DMS114 treated with DMSO at 0.1 percent for 48 hours (cell line): Measurements from ENCODE around the gene ZFP92.

Experiments used
- DNase-seq: peaks from one replicate; lab custom pipeline; 2025; ENCODE audit not compliant: unreplicated experiment; lab: John Stamatoyannopoulos, UW

The ZFP92 gene

GRCh38 chrX:153407736-153408135, 3.5 kb upstream of the ZFP92 start:
- no peak for DNase-seq

- no peak for DNase-seq
Measured at GRCh38 chrX:153408221-153408721, 3.0 kb upstream of the ZFP92 start.

- DNase-seq: no peak
Measured at GRCh38 chrX:153408871-153409351, 2.4 kb upstream of the ZFP92 start.

- DNase-seq: no peak
Measured at GRCh38 chrX:153409414-153410101, 1.7 kb upstream of the ZFP92 start.

GRCh38 chrX:153410373-153410772, 899 bp upstream of the ZFP92 start:
- no peak for DNase-seq

- DNase-seq: no peak
Measured at GRCh38 chrX:153410888-153411254, 401 bp upstream of the ZFP92 start.

- DNase-seq: no peak
Measured at GRCh38 chrX:153411988-153412574, 809 bp downstream of the ZFP92 start.

- peak; percentile 31 for DNase-seq
Measured at GRCh38 chrX:153412746-153413720, 1.8 kb downstream of the ZFP92 start.

GRCh38 chrX:153413731-153414130, 2.5 kb downstream of the ZFP92 start:
- no peak for DNase-seq

GRCh38 chrX:153414856-153415510, 3.7 kb downstream of the ZFP92 start:
- no peak for DNase-seq

- no peak for DNase-seq
Measured at GRCh38 chrX:153416781-153417450, 5.6 kb downstream of the ZFP92 start.

- no peak for DNase-seq
Measured at GRCh38 chrX:153417637-153418036, 6.4 kb downstream of the ZFP92 start.

GRCh38 chrX:153420851-153421599, 9.8 kb downstream of the ZFP92 start:
- no peak for DNase-seq

- DNase-seq: no peak
Measured at GRCh38 chrX:153421856-153422255, 10.6 kb downstream of the ZFP92 start.

- DNase-seq: no peak
Measured at GRCh38 chrX:153423652-153424051, 12.4 kb downstream of the ZFP92 start.

GRCh38 chrX:153426204-153426603, 14.9 kb downstream of the ZFP92 start:
- no peak for DNase-seq

- DNase-seq: no peak
Measured at GRCh38 chrX:153430796-153431195, 19.5 kb downstream of the ZFP92 start.

- DNase-seq: no peak
Measured at GRCh38 chrX:153433161-153433680, 21.9 kb downstream of the ZFP92 start.

GRCh38 chrX:153433781-153434285, 22.6 kb downstream of the ZFP92 start:
- DNase-seq: no peak
